ENCODE data around the gene ABRACL.

ABRACL gene

GRCh38 chr6:139082370-139082769 lies 53.8 kb downstream of the ABRACL start:
- no peak for TF ChIP-seq CTCF (conservative IDR thresholded peaks at IDR 0.05; ENCODE audit: low read length)
- TF ChIP-seq EZH2phosphoT487 (IDR thresholded peaks at IDR 0.05; ENCODE audit: borderline replicate concordance): no peak
- H3K4me2 ChIP-seq (ENCODE audit: low read depth, low read length, poor library complexity, severe bottlenecking): no peak overlapping the region
- no peaks in the 10 kb centered on the region for H3K79me2 ChIP-seq (ENCODE audit: insufficient read depth, low read length)

GRCh38 chr6:139091826-139092225 lies 63.3 kb downstream of the ABRACL start:
- no peaks in the 10 kb centered on the region for H3K9me2 ChIP-seq (replicated peaks; ENCODE audit: low read depth, low read length)

More at GRCh38 chr6:139082370-139082769, 53.8 kb downstream of the ABRACL start:
- no peak overlapping the region for H3K4me3 ChIP-seq (ENCODE audit: low read length, poor library complexity, severe bottlenecking)
- no peaks in the 10 kb centered on the region for H3F3A ChIP-seq (ENCODE audit: low read depth)
- no peaks in the 10 kb centered on the region for H3K9me2 ChIP-seq (replicated peaks; ENCODE audit: low read depth, low read length)
- no peaks in the 10 kb centered on the region for H3K27me3 ChIP-seq (ENCODE audit: insufficient read depth, low read length, poor library complexity, severe bottlenecking)
- no peaks in the 10 kb centered on the region for H3K9me3 ChIP-seq (ENCODE audit: insufficient read depth, low read depth, low read length)
- no peaks in the 10 kb centered on the region for H3K36me3 ChIP-seq (ENCODE audit: insufficient read depth, low read length)
- no peaks in the 10 kb centered on the region for H3K4me1 ChIP-seq (ENCODE audit: insufficient read depth, low read length, poor library complexity, severe bottlenecking)
- H2AFZ ChIP-seq (ENCODE audit: low read length): no peak overlapping the region
- H3K9ac ChIP-seq (ENCODE audit: low read depth, low read length, poor library complexity, severe bottlenecking): no peak overlapping the region
- no peaks in the 10 kb centered on the region for H4K20me1 ChIP-seq (ENCODE audit: insufficient read depth, low read length, poor library complexity, severe bottlenecking)

More at GRCh38 chr6:139091826-139092225, 63.3 kb downstream of the ABRACL start:
- no peaks in the 10 kb centered on the region for H3K79me2 ChIP-seq (ENCODE audit: insufficient read depth, low read length)
- H3F3A ChIP-seq (ENCODE audit: low read depth): no peaks in the 10 kb centered on the region
- no peaks in the 10 kb centered on the region for H3K27me3 ChIP-seq (ENCODE audit: insufficient read depth, low read length, poor library complexity, severe bottlenecking)
- TF ChIP-seq CTCF (conservative IDR thresholded peaks at IDR 0.05; ENCODE audit: low read length) (no peak), EZH2phosphoT487 (IDR thresholded peaks at IDR 0.05; ENCODE audit: borderline replicate concordance) (no peak)
- no peaks in the 10 kb centered on the region for H4K20me1 ChIP-seq (ENCODE audit: insufficient read depth, low read length, poor library complexity, severe bottlenecking)
- H3K4me2 ChIP-seq (ENCODE audit: low read depth, low read length, poor library complexity, severe bottlenecking): no peak overlapping the region
- no peak overlapping the region for H2AFZ ChIP-seq (ENCODE audit: low read length)
- H3K9me3 ChIP-seq (ENCODE audit: insufficient read depth, low read depth, low read length): no peaks in the 10 kb centered on the region
- H3K4me1 ChIP-seq (ENCODE audit: insufficient read depth, low read length, poor library complexity, severe bottlenecking): no peaks in the 10 kb centered on the region
- no peak overlapping the region for H3K4me3 ChIP-seq (ENCODE audit: low read length, poor library complexity, severe bottlenecking)
- H3K9ac ChIP-seq (ENCODE audit: low read depth, low read length, poor library complexity, severe bottlenecking): no peak overlapping the region
- H3K36me3 ChIP-seq (ENCODE audit: insufficient read depth, low read length): no peaks in the 10 kb centered on the region

Data from Loucy (cell line).